Brain microvascular endothelial cell (primary cell): Measurements from ENCODE around the gene VPS26A.

Source experiments
- DNase-seq: peaks from one replicate; pipeline ENCODE4 v3.0.0-alpha.2; 2020
- H3K27ac ChIP-seq: fragments of 250-450 bp; sonication (Bioruptor Pico); 2 replicates; pipeline ENCODE4 v1.5.1; 2020; ENCODE audit warnings: mild to moderate bottlenecking, moderate library complexity
- H3K27me3 ChIP-seq: fragments of 250-450 bp; sonication (Bioruptor Pico); replicated peaks from 2 replicates; pipeline ENCODE4 v1.5.1; 2020; ENCODE audit warnings: mild to moderate bottlenecking
- H3K36me3 ChIP-seq: fragments of 250-450 bp; sonication (Bioruptor Pico); replicated peaks from 2 replicates; pipeline ENCODE4 v1.5.1; 2020; ENCODE audit warnings: mild to moderate bottlenecking
- H3K4me3 ChIP-seq: 2 replicates; pipeline ENCODE4 v1.5.1; 2011; ENCODE audit warnings: low read depth, mild to moderate bottlenecking, control low read depth, low read length, moderate library complexity
- CTCF ChIP-seq: IDR thresholded peaks from 2 replicates; pipeline ENCODE4 v1.5.1; 2011; ENCODE audit warnings: low read depth, mild to moderate bottlenecking, moderate library complexity, low read length, control low read depth, inconsistent platforms; ENCODE audit errors: missing control alignments
- in situ Hi-C: cut with HindIII; loops from 2 replicates; pipeline ENCODE4 v1.10.0; 2017; ENCODE audit warnings: low sequenced_read_pairs, low pct_ligation_motif_present

The VPS26A gene

GRCh38 chr10:69142983-69143382 is 19.0 kb downstream of the VPS26A start:
- no peaks in the 10 kb centered on the region for H3K36me3 ChIP-seq
- no peak overlapping the region for H3K4me3 ChIP-seq
- no peak for TF ChIP-seq CTCF
- H3K27ac ChIP-seq = no peak overlapping the region
- DNase-seq = no peak
- in situ Hi-C loops = no loop called here
- H3K27me3 ChIP-seq = no peaks in the 10 kb centered on the region

DNA sequence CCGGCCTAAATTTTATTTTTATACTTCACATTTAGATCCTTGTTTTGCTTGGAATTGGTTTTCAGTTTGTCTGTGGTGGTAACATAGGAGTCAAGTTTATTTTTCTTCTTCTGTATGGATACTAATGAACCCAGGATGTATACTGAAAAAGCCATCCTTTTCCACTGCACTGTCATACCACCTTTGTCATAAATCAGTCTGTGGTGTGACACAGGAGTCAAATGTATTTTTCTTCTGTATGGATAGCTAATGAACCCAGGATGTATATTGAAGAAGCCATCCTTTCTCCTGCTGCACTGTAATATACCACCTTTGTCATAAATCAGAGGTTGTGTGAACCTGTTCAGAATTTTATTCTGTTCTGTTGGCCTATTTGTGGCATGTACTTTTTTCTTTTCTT is 21.4 kb downstream of the VPS26A start:
- Histone ChIP-seq H3K27ac (no peak overlapping the region), H3K4me3 (no peak overlapping the region), H3K36me3 (no peaks in the 10 kb centered on the region), H3K27me3 (no peaks in the 10 kb centered on the region)
- in situ Hi-C loops = no loop called here
- DNase-seq = no peak
- no peak for TF ChIP-seq CTCF

DNA sequence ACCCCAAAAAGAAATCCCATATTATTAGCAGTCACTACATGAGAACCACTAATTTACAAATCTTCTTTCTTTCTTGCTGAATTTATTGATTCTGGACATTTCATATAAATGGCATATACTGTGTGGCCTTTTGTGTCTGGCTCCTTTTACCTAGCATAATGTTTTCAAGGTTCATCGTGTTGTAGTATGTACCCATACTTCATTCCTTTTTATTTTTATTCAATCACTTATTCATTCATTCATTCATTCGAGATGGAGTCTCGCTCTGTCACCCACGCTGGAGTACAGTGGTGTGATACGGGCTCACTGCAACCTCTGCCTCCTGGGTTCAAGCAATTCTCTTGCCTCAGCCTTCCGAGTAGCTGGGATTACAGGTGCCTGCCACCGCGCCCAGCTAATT is 21.9 kb downstream of the VPS26A start:
- no peak for DNase-seq
- H3K4me3 ChIP-seq = no peak overlapping the region
- no peaks in the 10 kb centered on the region for H3K36me3 ChIP-seq
- no peak for TF ChIP-seq CTCF
- in situ Hi-C loops = no loop called here
- no peaks in the 10 kb centered on the region for H3K27me3 ChIP-seq
- H3K27ac ChIP-seq = no peak overlapping the region

- H3K27me3 ChIP-seq = no peaks in the 10 kb centered on the region
- in situ Hi-C loops = no loop called here
- H3K27ac ChIP-seq = no peak overlapping the region
- no peak for TF ChIP-seq CTCF
- H3K4me3 ChIP-seq = no peak overlapping the region
- no peaks in the 10 kb centered on the region for H3K36me3 ChIP-seq
- DNase-seq = no peak
Observed at GRCh38 chr10:69146759-69147158, 22.8 kb downstream of the VPS26A start.

DNA sequence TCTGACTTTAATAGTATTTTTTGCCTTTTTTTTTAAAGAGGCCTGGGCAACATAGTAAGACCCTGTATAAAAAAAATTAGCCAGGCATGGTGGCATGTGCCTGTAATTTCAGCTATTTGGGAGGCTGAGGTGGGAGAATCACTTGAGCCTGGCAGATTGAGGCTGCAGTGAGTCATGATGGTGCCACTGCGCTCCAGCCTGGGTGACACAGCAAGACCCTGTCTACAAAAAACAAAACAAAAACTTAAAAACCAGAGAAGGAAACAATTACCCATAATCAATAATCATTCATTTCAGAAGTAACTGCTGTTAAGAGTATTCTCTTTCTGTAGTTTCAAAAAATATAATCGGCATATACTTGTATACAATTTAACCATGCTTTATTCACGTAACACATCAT is 28.0 kb downstream of the VPS26A start:
- in situ Hi-C loops = no loop called here

DNA sequence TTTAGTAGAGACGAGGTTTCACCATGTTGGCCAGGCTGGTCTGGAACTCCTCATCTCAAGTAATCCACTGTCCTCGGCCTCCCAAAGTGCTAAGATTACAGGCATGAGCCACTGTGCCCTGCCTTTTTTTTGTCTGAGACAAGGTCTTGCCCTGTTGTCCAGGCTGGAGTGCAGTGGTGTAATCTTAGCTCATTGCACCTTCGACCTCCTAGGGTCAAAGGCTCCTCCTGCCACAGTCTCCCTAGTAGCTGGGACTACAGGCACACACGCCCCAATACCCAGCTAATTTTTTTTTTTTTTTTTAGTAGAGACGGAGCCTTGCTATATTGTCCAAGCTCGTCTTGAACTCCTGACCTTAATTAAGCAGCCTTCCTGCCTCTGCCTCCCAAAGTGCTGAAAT is 29.2 kb downstream of the VPS26A start:
- in situ Hi-C loops = no loop called here
- no peak overlapping the region for H3K27ac ChIP-seq
- H3K4me3 ChIP-seq = no peak overlapping the region
- no peak for TF ChIP-seq CTCF
- H3K27me3 ChIP-seq = no peaks in the 10 kb centered on the region
- H3K36me3 ChIP-seq = peaks cover 4% of the 10 kb centered on the region
- no peak for DNase-seq

More for the DNA sequence above, 28.0 kb downstream of the VPS26A start:
- Histone ChIP-seq H3K27ac (no peak overlapping the region), H3K36me3 (no peaks in the 10 kb centered on the region), H3K4me3 (no peak overlapping the region), H3K27me3 (no peaks in the 10 kb centered on the region)
- no peak for DNase-seq
- TF ChIP-seq CTCF = no peak
